Activated CD4-positive, alpha-beta T cell treated with anti-CD3 and anti-CD28 coated beads, Interleukin-2, amount 50 U/mL, for 24 hours (primary cell): ENCODE measurements around the gene BCAS3.

Experiments used
- DNase-seq, 2 donors: peaks; one replicate each; pipeline ENCODE4 v3.0.0-alpha.2; 2020; ENCODE audit warnings: low read depth in 1 of 2, low spot score in 1 of 2

Gene BCAS3

DNA sequence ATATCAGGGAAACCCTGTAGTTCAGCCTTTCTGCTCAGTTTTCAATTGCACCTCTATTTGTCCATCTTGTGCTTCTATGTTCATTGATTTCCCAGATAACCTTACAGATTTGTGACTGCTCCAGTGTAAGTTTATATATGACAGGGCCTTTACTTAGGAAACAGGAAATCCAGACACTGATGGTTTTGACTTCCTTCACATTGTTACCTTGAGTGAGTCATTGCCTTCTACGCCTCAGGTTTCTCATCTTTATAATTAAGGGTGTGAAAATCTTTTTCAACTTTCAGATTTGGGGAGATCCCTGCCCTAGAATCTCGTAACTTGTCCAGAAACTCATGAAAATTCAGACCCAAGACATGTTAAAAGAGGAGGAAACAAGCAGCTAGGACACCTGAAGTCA lies 379.6 kb downstream of the BCAS3 start:
- no peak for DNase-seq

GRCh38 chr17:61058066-61058465 lies 380.4 kb downstream of the BCAS3 start:
- DNase-seq, result no peak

DNA sequence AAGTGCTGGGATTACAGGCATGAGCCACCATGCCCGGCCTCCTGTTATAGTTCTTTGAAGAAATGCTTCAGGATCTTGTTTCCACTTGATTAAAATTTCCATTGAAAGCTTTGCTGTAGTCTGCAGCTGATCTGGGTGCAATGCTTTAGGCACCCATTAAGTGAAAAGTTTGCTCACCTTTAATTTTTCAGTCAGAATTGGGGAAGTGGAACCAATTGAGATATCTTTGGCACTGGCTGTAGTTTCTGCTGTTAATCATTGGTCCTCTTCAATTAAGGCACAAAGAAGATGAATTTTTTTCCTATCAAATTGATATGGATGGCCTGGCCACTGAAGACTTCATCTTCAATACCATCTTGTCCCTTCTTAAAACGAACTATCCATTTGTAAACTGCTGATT lies 385.9 kb downstream of the BCAS3 start:
- DNase-seq, result no peak

GRCh38 chr17:61064087-61064951 lies 386.7 kb downstream of the BCAS3 start:
- no peak for DNase-seq

DNA sequence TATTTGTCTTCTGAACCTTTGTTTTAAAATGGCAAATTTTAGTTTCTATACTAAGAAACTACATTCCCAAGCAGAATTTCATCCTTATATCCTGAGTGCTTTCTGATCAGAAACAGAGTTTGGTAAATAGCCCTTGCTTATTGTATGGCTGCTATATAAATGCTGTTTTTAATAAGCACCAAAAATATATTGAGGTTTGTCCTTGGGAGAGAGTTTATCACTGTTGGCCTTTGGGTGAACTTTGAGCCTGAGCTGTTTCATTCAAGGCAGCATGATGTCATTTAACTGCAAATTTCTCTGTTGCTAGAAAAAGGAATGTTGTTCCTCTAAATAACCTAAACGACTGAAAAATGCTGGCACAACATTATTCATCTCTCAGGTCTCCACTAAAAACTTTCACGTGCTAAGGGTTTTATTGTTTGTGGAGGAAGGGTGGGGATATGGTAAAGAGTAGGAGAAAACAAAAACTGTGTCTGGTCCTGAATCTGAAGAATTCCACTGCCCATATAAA lies 387.7 kb downstream of the BCAS3 start:
- DNase-seq, result no peak

DNA sequence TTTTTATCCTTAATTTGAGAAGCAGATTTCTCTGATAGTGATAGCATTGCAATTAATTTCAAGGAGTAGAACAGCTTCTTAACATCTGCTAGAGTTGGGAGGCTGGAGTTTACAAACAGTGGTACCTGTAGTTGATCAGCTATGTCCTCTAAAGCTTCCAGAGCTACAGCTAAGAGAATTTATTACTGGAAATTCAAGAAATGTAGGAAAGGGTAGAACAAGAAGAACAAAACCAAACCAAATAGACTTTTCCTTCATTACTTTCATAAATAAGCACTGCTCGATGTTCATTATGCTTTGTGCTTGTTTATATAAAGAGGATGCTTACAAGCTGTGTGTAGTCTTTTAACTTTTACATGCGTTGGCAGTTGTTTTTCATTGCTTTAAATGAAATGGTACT lies 388.4 kb downstream of the BCAS3 start:
- no peak for DNase-seq

DNA sequence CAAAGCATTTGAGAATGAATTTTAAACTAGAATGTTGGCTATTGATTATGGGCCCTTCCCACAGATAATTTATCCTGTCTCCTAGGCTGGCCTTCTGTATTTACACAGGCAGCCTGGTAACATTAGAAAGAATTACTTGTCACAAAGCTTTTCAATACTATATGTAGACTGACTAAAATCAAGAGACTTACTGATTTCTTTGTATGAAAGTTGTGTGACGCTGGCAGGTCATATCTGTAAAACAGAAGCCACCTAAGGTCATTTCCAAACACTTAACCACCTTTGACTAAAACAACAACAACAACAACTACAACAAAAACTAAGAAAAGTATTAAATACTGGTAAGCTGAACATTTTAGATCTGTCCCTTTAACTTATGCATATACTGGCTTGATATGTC lies 393.0 kb downstream of the BCAS3 start:
- no peak for DNase-seq

DNA sequence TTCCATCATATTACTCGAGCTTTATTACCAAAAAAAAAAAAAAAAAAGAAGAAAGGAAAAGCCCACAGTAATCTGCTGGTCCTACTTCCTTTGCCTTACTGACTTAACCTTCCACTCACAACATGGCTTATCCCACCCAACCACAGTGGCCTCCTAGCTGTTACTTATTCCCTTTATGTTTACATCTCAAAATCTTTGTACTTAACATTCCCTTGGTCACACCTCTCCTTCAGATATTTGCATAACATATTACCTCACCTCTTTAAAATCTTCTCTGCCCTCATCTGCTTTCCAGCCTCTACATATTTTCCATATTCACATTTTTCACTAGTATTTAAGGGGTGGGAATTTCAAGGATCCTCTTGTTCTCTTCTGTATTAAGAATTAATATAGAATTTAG lies 395.0 kb downstream of the BCAS3 start:
- no peak for DNase-seq

- DNase-seq, result no peak
Observed at GRCh38 chr17:61073131-61073530, 395.5 kb downstream of the BCAS3 start.

GRCh38 chr17:61073799-61074513 lies 396.3 kb downstream of the BCAS3 start:
- DNase-seq, result no peak

GRCh38 chr17:61075988-61076387 lies 398.3 kb downstream of the BCAS3 start:
- no peak for DNase-seq

GRCh38 chr17:61076621-61077031 lies 399.0 kb downstream of the BCAS3 start:
- no peak for DNase-seq

GRCh38 chr17:61081959-61082358 lies 404.3 kb downstream of the BCAS3 start:
- DNase-seq, result no peak

DNA sequence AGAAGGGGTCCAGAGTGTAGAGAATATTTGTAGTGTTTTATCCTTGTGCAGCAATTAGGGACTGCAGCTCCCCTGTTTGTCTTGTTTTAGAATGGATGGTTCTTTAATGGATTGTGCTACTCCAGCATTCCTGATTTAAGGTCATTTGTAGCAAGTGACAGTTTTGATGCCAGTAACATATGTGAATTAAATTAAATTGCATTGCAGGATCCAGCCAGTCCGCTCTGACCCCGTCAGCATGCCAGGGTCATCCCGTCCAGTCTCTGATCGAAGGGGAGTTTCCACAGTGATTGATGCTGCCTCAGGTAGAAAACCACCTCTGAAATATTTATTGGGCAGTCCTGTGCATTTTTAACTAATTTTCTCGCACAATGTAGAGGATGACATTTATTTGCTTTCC lies 406.6 kb downstream of the BCAS3 start:
- DNase-seq, result no peak

GRCh38 chr17:61087024-61087423 lies 409.4 kb downstream of the BCAS3 start:
- no peak for DNase-seq

DNA sequence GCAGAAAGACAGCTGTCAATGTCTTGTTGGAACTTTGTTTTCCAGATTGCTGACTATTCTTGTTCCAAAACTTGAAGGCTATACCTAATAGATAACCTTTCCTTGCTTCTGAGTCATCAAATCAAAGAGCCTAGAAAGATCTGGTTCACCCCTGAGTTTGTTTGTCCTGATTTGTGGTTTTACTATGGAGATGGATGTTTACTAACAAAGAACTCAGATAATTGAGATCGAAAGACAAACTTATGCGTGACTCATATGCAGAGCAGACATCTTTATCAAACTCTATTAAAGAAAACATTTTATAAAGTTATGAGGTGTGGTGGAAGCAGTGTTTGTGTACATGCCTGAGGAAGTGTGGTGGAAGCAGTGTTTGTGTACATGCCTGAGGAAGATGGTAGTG lies 410.9 kb downstream of the BCAS3 start:
- DNase-seq, result no peak

DNA sequence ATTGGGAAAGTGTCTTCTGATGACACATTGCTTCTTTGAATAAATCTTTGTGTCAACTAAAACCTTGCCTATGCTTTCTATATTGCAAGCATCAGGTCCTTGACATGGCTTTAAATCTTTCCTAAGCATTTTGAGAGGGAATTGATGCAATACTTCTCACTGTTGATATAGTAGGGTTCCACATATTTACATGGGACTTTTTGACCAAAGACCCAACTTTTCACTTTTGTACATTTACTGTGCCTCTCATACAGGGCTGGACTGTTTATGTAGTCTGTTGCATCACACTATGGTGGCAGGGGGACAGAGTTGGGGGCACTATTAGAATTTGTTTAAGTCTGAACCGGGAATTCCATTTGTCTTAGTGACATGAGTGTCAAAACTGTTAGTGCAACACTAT lies 413.4 kb downstream of the BCAS3 start:
- DNase-seq, result no peak

DNA sequence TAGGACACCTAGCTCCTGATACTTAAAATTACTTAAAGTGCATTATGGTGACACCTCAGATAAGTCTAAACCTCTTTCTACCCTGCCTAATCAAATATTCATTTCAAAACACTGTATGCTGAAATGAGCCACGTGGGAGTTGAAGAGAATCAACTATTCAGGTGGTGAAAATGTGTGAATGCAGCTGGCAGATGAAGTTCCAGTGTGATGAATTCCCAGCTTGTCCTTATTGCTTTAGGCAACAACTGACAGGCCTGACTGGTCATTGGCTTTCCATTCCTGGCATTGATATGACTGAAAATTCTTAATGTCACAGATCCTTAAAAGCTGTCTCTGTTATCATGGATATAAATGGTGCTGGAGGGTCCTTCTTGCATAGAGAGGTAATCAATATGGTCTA lies 420.1 kb downstream of the BCAS3 start:
- DNase-seq, result no peak

DNA sequence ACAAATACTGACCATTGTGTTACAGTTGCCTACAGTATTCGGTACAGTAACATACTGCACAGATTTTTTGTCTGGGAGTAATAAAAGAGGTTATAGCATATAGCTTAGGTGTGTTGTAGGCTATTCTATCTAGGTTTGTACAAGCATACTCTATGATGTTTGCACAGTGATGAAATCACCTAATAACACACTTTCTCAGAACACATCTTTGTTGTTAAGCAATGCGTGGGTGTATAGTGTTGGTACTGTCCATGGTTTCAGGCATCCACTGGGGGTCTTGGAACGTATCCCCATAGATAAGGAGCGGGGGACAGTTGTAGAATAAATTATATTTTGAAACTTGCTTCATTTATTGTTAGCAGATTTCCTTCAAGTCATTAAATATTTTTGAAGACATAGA lies 428.7 kb downstream of the BCAS3 start:
- no peak for DNase-seq

DNA sequence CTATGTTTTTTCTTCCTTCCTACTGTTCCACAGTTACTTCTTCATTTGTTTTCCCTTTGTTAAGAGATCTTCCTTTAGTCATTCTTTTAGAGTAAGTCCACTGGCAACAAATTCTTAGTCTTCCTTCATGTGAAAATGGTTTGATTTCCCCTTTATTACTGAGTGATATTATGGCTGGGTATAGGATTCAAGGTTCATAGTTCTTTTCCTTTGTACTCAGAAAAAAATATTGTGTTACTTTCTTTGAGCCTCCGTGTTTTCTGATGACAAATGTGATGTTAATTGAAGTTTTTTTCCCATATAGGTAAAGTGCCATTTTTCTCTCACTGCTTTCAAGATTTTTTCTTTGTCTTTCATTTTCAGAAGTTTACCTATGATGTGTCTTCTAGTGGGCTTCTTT lies 438.9 kb downstream of the BCAS3 start:
- no peak for DNase-seq

- no peak for DNase-seq
Observed at GRCh38 chr17:61117983-61118382, 440.3 kb downstream of the BCAS3 start.

DNA sequence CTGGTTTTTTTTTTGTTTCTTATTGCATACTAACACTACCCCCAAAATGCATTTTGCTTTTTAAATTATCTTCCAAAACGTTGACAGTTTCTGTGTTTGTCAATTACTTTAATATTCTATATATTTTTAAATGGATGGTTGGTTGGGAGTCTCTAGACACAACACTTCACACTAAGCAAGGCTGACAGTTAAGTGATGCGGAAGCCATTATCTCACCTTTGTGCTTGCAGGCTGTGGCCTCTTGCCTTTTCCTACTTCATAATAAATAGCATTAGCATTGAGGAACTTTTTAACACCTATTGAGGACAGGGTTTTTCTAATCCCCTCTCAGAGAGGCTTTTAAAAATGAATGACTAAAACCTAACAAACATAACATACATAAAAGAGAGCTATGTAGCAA lies 441.2 kb downstream of the BCAS3 start:
- DNase-seq, result no peak
